GM19372 (cell line): ENCODE results near the gene LINGO3.
"Not testable (repeated sequence)": the region's sequence is repeated elsewhere in the genome, so short reads cannot be mapped to it uniquely, and the experiment has no call there.

Experiments
- ATAC-seq: cut with Tn5 transposase; IDR thresholded peaks from one replicate; pipeline ENCODE4 v1.9.1; 2021; ENCODE audit warnings: mild to moderate bottlenecking, low read depth, moderate library complexity; ENCODE audit not compliant: unreplicated experiment

Gene LINGO3

DNA sequence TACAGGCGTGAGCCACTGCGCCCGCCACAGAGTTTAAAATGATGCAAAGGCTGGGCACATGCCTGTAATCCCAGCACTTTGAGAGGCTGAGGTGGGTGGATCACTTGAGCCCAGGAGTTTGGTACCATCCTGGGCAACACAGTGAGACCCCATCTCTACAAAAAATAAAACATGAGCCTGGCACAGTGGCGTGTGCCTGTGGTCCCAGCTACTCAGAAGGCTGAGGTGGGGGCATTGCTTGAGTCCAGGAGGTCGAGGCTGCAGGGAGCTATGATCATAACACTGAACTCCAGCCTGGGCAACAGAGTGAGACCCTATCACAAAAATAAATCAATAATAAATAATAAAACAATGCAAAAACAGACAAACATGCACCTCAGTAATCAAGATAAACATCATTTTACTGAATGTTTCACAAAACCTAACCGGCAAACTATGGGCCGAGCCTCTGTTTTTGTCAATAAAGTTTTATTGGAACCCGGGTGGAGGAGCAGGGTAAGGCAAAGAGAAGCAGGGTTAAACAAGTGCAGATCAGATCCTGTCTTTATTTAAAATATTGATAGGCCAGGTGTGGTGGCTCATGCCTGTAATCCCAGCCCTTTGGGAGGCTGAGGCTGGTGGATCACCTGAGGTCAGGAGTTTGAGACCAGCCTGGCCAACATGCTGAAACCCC, 24.0 kb downstream of the LINGO3 start:
- no peak for ATAC-seq

DNA sequence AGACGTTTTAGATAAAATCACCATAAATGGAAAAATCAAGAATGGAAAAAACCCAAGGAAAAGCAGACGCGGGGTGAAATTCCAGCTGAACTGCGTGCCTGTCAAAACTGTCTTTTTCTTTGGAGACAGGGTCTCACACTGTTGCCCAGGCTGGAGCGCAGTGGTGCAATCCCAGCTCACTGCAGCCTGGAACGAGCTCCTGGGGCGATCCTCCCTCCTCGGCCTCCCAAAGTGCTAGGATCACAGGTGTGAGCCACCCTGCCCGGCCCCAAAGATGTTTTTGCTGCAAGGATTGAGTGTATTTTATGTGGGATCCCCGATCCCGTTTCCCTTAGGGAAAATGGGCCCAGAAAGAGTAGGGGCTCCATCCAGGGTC, 25.1 kb downstream of the LINGO3 start:
- no peak for ATAC-seq

DNA sequence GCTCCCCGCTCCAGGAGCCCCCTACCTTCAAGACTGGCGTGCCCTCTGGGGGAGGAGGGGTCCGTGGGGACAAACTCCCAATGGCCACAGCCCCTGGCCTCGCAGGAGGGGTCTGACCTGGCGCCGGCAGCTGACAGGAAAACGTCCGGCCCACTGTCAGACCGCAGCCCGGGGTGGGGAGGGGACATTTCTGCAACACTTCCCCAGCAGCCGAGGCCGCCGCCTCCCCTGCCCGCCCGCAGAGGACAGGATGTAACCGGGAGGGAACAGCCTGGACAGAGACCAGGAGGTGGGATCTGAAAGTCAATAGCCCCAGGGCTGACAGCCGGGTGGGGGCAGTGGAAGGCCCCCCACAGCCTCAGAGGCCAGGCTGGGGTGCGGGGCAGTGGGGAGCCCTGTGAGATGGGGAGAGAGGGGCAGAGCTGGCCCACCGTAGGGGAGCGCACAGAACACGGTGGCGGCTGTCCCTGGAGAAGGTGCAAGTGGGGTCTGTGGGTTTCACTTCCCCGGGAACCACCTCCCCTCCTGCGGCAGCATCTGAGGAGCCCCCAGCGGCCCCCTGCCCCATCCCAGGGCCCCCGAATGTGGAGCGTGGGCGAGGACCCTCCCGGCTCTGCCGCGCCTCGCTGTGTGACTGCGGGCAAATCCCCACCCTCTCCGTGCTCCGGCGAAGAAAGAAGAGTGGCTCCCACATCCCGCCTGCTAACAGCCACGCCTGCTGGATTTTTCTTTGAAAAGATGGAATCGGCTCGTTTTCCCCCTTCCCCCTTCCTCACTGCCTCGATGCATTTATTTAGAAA, 25.7 kb downstream of the LINGO3 start, which contains the start of gene PEAK3:
Gene PEAK3, minus strand, starts transcription at position 114 of the 800 bp plus-strand sequence. CDS start 1,244 bp downstream, outside the sequence.
- ATAC-seq, result no peak

DNA sequence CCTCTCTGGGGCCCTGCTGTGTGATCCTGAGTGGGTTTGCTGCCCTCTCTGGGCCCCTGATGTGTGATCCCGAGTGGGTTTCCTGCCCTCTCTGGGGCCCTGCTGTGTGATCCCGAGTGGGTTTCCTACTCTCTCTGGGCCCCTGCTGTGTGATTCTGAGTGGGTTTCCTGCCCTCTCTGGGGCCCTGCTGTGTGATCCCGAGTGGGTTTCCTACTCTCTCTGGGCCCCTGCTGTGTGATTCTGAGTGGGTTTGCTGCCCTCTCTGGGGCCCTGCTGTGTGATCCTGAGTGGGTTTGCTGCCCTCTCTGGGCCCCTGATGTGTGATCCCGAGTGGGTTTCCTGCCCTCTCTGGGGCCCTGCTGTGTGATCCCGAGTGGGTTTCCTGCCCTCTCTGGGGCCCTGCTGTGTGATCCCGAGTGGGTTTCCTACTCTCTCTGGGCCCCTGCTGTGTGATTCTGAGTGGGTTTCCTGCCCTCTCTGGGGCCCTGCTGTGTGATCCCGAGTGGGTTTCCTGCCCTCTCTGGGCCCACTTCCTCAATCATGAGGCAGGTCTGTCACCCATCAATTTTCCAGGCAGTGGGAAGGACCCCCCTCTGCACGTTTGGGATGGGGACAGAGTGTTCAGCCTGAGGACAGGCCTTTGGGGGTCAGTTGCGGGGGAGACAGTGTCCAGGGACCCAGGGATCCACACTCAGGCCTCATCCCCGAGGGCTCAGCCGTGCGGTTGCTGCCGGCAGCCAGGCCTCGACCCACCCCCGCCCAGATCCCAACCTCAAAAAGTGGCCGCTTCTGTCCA, 26.5 kb downstream of the LINGO3 start:
- ATAC-seq, result not testable (repeated sequence)

DNA sequence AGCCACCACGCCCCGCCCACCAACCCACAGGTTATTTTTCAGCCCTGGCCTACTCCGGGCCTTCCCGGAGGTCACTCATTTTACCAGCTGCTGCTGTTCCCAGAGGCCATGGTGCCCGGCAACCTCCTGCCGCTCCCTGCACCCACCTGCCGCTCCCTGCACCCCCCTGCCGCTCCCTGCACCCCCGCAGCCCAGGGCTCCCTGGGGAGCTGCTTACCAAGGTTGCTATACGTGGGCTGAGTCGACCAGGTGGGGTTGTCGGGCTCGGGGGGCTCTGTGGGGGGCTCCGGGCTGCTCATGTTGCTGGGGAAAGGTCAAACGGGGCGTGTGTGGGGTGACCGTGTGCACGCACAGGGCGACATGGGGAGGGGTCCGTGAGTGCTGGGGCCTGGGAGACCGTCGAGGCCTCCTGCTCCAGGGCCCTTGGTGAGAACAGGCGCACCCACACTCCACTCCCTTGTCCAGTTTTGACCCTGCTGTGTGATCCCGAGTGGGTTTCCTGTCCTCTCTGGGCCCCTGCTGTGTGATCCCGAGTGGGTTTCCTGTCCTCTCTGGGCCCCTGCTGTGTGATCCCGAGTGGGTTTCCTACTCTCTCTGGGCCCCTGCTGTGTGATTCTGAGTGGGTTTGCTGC, 27.2 kb downstream of the LINGO3 start:
- ATAC-seq, result no peak

DNA sequence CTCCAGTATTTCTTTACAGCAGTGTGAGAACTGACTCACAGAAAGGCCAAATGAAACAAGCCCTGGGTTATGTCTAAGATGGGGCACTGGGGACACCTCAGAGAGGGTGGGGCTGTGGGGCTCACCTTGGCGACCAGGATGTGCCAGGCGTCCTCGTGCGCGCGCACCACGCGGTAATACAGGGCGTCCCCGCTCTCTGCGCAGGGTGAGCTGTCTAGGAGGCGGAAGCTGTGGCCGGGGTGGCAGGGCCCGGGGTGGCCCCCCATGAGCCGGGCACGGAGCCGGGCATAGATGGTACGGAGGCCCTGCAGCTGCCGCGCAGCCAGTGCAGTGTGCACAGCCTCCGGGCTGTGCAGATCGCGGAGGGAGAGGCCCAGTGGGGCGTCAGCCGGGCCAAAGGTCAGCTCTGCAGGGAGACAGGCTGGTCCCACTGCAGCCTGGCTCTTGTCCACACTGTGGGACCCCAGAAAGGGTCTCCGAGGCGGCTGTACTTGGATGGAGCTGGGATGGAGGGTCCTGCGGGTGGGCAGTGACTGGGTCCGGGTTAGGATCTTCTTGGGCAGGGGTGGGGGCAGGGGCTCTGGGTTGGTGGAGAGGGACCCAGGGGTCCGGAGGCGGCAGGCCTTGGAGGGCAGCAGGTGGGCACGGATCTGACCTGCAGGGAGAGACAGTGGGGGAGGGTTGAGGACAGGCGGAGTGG, 29.3 kb downstream of the LINGO3 start:
- ATAC-seq, result no peak

DNA sequence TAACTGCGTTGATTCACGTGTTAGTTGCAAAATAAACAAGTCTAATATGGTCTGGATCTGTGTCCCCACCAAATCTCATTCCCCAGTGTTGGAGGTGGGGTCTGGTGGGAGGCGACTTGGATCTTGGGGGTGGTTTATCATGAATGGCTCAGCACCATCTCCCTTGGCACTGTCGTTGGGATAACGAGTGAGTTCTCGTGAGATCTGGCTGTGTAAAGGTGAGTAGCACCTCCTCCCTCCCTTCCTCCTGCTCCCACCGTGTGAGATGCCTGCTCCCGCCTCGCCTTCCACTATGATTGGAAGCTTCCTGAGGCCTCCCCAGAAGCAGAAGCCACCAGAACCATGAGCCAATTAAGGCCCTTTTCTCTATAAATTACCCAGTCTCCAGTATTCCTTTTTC, 30.8 kb downstream of the LINGO3 start:
- no peak for ATAC-seq

DNA sequence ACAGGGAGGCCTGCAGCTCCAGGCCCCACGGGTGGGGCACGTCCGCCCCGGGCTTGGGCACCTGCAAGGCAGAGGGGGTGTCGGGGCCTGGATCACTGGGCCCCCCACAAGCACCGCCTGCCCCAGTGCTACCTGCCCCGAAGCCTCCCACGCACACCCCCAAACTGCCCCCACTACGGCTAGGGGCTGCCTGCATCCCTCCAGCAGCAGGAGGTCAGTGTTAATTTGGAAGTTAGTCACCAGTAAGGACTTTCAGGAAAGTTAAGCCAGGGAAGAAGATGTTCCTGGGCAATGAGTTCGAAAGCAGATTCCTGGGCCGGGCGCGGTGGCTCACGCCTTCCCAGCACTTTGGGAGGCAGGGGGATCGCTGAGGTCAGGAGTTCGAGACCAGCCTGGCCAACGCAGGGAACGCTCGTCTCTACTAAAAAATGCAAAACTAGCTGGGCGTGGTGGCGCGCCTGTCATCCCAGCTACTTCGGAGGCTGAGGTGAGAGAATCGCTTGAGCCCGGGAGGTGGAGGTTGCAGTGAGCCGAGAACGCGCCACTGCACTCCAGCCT, 31.4 kb downstream of the LINGO3 start:
- no peak for ATAC-seq

DNA sequence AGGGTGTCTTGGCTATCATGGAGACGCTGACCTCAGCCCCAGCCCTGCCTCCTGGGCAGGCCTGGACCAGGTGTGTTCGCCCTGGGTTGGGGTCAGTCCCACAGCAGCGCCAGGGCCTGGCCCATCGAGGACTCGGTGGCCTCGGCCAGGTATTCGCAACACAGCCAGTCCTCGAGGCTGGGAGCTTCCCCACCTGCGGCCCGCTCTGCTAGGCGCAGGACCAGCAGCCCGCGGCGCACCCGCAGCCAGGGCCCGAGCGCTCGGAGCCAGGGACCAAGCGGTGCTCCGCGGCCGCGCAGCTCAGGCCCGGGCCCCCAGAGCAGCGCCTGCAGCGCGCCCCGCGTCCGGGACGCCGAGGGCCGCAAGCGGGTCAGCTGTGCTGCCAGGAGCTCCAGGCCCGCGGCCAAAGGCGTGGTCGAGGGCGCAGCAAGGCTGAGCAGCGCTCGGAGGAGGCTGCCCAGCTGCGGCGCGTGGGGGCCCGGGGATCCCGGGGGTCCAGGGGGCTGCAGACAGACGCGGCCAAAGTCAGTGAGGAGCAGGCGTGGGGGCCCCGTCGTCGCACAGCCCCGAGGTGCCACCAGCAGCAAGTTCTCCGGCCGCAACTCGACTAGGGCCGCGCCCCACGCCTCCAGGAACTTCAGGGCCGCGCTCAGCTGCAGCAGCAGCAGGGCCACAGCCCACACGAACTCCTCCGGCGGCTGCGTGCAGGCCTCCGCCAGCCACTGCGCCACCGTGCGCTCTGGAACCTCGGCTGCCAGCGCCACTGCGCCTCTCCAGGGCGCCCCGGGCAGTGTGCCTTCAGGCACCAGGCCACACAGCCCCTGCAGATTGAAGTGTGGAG, 32.1 kb downstream of the LINGO3 start:
- ATAC-seq, result no peak

DNA sequence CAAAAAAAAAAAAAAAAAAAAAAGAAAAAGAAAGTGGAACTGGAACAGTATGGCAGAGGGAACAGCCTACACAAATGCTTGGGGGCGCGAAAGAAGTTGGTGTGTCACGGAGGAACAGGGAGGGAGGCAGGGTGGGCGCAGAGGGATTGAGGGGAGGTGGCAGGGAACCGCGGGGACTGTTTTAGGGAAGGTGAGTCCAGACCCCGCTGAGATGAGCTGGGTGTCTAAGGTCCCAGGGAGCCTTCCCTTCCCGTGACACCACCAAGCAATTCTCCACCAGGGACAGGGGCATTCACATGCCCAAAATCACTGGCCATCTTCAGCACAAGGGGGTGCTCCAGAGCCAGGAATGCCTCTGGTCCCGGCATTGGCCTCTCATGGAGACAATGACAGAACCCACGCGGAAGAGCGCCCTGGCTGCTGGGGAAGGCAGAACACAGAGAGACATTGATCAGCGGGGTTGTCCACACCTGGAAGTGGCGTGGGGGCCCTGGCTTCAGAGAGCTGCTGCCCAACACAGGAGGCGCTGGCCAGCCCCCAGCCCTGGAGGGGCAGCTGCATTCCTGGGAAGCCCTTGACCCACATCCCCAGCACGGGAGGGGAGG, 32.9 kb downstream of the LINGO3 start:
- no peak for ATAC-seq

DNA sequence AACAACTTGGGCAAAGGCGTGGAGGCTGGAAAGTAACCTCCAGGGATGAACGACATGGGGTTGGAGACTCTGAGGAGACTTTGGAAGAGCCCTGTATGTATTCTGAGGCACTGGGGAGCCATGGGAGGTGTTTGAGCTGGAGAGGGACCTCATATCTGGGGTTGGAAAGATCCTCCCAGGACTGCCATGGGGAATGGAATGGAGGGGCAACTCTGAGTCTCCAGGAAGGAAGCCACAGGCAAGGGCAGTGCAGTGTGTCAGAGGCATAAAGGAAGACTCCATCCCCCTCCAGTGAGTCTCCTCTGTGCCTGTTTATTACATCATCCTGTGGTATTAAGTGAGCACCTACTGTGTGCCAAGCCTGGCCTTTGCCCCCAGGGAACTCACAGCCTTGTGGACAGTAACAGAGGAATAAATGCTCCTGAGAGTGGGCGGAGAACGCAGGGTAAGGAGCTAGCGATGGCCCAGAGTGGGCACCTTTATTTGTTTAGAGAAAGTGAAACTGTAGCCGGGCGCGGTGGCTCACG, 33.7 kb downstream of the LINGO3 start:
- ATAC-seq, result no peak

DNA sequence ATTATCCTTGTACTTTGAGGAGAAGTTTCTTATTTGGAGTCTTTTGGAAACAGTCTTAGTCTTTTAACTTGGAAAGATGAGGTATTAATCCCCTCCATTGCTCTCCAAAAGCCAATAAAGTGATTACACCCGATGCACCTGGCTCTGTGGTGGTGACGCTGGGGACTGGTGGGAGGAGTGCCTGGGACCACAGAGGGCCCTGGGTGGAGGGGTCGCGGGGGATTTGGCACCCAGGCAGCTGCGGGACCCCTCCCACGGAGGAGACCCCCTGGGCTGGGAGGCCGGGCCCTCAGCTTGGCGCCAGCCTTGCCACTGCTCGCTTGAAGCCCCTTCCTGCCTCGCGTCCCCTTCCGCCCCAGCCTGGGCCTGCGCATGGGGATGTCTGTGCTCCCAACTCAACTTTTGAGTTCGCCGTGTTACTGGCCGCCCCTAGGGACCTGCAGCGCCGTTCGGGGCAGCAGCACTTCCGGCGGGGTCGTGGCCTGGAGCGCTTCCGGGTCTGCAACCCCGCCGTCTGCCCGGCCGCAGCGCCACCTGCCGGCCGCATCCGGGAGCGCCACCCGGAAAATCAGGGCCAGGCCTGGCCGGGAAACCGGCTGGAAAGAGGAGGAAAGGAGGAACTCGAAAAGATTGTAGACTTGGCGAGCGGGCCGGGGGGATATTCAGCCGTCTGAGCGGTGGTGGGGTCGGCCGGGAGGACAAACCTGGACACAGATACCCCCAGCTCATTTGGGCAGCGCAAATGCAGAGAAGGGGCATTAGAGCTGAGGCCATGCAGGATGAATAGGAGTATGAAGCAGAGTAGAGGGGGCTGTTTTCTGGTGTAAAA, 34.4 kb downstream of the LINGO3 start:
- no peak for ATAC-seq

DNA sequence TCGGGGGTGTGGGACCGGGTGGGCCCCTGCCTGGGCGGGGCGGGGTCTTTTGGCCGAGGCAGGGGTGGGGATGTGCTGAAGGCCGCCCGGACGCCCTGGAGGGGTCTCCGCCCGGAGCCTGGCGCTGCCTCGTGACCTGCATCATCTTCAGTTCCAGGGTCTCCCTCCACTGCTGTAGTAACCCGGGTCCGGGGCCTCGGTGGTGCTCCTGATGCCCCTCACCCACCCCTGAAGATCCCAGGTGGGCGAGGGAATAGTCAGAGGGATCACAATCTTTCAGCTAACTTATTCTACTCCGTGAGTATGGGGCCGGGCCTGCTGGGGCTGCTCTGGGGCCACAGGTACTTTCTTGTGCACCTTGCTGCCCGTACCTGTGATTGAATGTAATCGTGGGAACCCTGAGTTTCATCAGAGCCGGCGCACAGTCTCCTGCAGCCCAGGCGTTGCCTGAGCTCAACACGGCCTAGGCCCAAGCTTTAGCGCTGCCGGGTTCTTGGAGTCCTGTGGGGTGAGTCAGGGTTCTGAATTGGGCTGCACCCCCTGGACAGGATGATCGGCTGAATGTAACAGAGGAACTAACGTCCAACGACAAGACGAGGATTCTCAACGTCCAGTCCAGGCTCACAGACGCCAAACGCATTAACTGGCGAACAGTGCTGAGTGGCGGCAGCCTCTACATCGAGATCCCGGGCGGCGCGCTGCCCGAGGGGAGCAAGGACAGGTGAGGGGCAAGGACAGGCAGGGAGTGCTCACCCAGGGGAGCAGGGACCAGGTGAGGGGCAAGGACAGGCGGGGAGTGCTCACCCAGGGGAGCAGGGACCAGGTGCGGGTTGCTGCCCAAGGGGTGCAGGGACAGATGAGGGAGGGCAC, 36.5 kb downstream of the LINGO3 start:
- ATAC-seq, result no peak

DNA sequence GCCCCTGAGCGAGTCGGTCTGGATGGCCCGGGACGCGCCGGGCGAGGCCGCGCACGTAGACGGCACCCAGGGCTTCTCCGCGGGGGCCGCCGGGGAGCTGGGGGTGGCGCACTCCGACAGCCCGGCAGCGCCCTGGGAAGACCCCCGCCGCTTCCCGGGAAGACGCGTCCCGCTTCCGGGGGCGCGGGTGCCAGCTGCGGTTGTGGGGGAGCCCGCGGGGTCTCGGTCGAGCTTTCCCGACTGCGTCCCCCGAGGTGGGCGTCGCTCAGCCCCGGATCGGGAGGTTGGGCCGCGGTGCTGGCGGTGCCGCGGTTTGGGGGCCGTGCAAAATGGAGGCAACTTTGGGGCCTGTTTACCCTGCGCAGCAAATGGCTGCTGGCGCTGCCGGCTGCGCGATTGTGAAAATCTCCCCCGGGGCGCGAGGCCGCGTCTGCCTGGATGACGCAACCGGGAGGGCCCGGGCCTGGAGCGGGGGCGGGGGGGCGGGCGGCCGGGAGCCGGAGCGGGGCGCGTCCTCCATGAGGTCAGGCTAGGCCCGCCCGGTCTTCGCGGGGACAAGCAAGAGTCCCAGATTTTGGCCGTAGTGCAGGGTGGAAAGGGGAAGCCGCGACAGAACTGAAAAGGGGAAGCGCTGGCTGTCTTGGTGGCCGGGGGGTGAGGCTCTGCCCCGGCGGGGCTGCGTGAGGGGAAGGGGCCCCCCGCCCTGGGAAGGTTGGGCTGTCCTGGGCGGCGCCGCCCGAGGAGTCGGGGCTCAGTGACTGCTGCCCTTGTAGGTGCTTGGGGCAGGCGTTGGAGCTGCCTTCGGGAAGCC, 37.3 kb downstream of the LINGO3 start:
- ATAC-seq, result no peak

DNA sequence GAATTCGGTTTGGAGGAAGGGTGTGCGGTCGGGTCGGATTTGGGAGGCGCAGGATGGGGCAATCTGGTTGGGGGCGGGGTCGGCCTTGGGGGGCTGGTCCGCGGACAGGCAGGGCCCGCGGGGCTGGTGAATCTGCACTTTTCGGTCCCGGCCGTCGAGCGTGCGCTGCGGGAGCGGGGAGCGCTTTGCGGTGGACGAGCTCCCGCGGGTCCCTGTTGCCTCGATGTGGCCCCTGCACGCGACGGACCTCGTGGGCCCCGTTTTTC, 37.9 kb downstream of the LINGO3 start:
- ATAC-seq, result no peak
